ENCODE results near the gene LNX1. TPM values are rescaled to one million over a fixed set of nuclear protein-coding genes. Genes with fewer than 3 reads are reported as not detected.

Gene LNX1
- total and polyA plus RNA-seq, 4 experiments from 2014 or later, result 0.44 to 0.78 TPM; not detected in 2

GRCh38 chr4:53498706-53499105 lies 92.6 kb downstream of the LNX1 start:
- H3K9me3 Mint-ChIP-seq, result peaks cover 0 to 3% (median 0%) of the 10 kb centered on the region in 8 donors
- no peaks in the 10 kb centered on the region for H3K4me1 ChIP-seq (ENCODE audit: insufficient read depth, low read length)
- no peaks in the 10 kb centered on the region for H3K36me3 ChIP-seq (ENCODE audit: insufficient read depth, low read length)
- ChIA-PET CTCF (ENCODE audit: partially characterized antibody) (no interaction called here), POLR2A (ENCODE audit: partially characterized antibody) (no interaction called here)
- no peaks in the 10 kb centered on the region for H3K9me3 ChIP-seq (ENCODE audit: control insufficient read depth in 1 of 2, low read length in 2 of 2)
- H3K36me3 Mint-ChIP-seq, result no peaks in the 10 kb centered on the region
- H3K27ac Mint-ChIP-seq, result no peak overlapping the region
- no peak overlapping the region for H3K27ac ChIP-seq (ENCODE audit: low read depth, low read length)
- H3K27me3 Mint-ChIP-seq, result peaks cover 0 to 1% of the 10 kb centered on the region in 2 donors
- no peaks in the 10 kb centered on the region for H3K27me3 ChIP-seq (ENCODE audit: insufficient read depth, low read length)
- no peak overlapping the region for H3K4me3 Mint-ChIP-seq
- H3K4me1 Mint-ChIP-seq, result no peaks in the 10 kb centered on the region
- intact Hi-C loops (cut with micrococcal nuclease), result no loop called here
- no peak for DNase-seq
- H3K4me3 ChIP-seq (ENCODE audit: low read length in 2 of 2), result no peak overlapping the region

GRCh38 chr4:53497487-53498244 lies 93.6 kb downstream of the LNX1 start:
- CTCF ChIA-PET (ENCODE audit: partially characterized antibody), result interaction anchor here (1.3 kb wide), 1 partner anchor 44 kb away, joined by 3 read pairs; no protein-coding TSS in a partner anchor

GRCh38 chr4:53494851-53495250 lies 96.4 kb downstream of the LNX1 start:
- H3K27me3 Mint-ChIP-seq, result peaks cover 3 to 5% of the 10 kb centered on the region in 2 donors
- H3K9me3 ChIP-seq (ENCODE audit: control insufficient read depth in 1 of 2, low read length in 2 of 2), result no peaks in the 10 kb centered on the region
- ChIA-PET POLR2A (ENCODE audit: partially characterized antibody) (no interaction called here), CTCF (ENCODE audit: partially characterized antibody) (interaction anchor here (1.1 kb wide), 1 partner anchor 14 kb away, joined by 4 read pairs; no protein-coding TSS in a partner anchor)
- DNase-seq, result no peak
- H3K36me3 Mint-ChIP-seq, result no peaks in the 10 kb centered on the region
- intact Hi-C loops (cut with micrococcal nuclease), result no loop called here
- H3K27ac Mint-ChIP-seq, result no peak overlapping the region
- peaks cover 0 to 2% (median 0%) of the 10 kb centered on the region in 8 donors for H3K9me3 Mint-ChIP-seq
- H3K4me1 Mint-ChIP-seq, result no peaks in the 10 kb centered on the region
- H3K4me3 ChIP-seq (ENCODE audit: low read length in 2 of 2), result no peak overlapping the region
- H3K27me3 ChIP-seq (ENCODE audit: insufficient read depth, low read length), result no peaks in the 10 kb centered on the region
- no peaks in the 10 kb centered on the region for H3K4me1 ChIP-seq (ENCODE audit: insufficient read depth, low read length)
- H3K27ac ChIP-seq (ENCODE audit: low read depth, low read length), result no peak overlapping the region
- no peaks in the 10 kb centered on the region for H3K36me3 ChIP-seq (ENCODE audit: insufficient read depth, low read length)
- no peak overlapping the region for H3K4me3 Mint-ChIP-seq

More at GRCh38 chr4:53497487-53498244, 93.6 kb downstream of the LNX1 start:
- Mint-ChIP-seq H3K27me3 (peaks cover 0 to 1% of the 10 kb centered on the region in 2 donors), H3K4me1 (no peaks in the 10 kb centered on the region), H3K36me3 (no peaks in the 10 kb centered on the region), H3K4me3 (no peak overlapping the region), H3K9me3 (peaks cover 0 to 2% (median 0%) of the 10 kb centered on the region in 8 donors), H3K27ac (no peak overlapping the region)
- Histone ChIP-seq H3K36me3 (ENCODE audit: insufficient read depth, low read length) (no peaks in the 10 kb centered on the region), H3K27me3 (ENCODE audit: insufficient read depth, low read length) (no peaks in the 10 kb centered on the region), H3K9me3 (ENCODE audit: control insufficient read depth in 1 of 2, low read length in 2 of 2) (no peaks in the 10 kb centered on the region), H3K4me1 (ENCODE audit: insufficient read depth, low read length) (no peaks in the 10 kb centered on the region), H3K4me3 (ENCODE audit: low read length in 2 of 2) (no peak overlapping the region), H3K27ac (ENCODE audit: low read depth, low read length) (no peak overlapping the region)
- intact Hi-C loops (cut with micrococcal nuclease), result no loop called here
- no peak for DNase-seq
- POLR2A ChIA-PET (ENCODE audit: partially characterized antibody), result no interaction called here

GRCh38 chr4:53490965-53491622 lies 100.2 kb downstream of the LNX1 start:
- no peaks in the 10 kb centered on the region for H3K4me1 Mint-ChIP-seq
- Histone ChIP-seq H3K4me3 (ENCODE audit: low read length in 2 of 2) (no peak overlapping the region), H3K36me3 (ENCODE audit: insufficient read depth, low read length) (no peaks in the 10 kb centered on the region), H3K4me1 (ENCODE audit: insufficient read depth, low read length) (no peaks in the 10 kb centered on the region), H3K9me3 (ENCODE audit: control insufficient read depth in 1 of 2, low read length in 2 of 2) (no peaks in the 10 kb centered on the region), H3K27me3 (ENCODE audit: insufficient read depth, low read length) (no peaks in the 10 kb centered on the region), H3K27ac (ENCODE audit: low read depth, low read length) (no peak overlapping the region)
- CTCF ChIA-PET (ENCODE audit: partially characterized antibody), result interaction anchor here (0.8 to 1.0 kb wide), 2 partner anchors 61 to 743 kb away, joined by 3 read pairs; no protein-coding TSS in a partner anchor
- POLR2A ChIA-PET (ENCODE audit: partially characterized antibody), result no interaction called here
- intact Hi-C loops (cut with micrococcal nuclease), result loop anchor here (2.0 kb wide), 1 partner anchor 744 kb away; no protein-coding TSS in a partner anchor
- no peak overlapping the region for H3K4me3 Mint-ChIP-seq
- H3K36me3 Mint-ChIP-seq, result no peaks in the 10 kb centered on the region
- H3K9me3 Mint-ChIP-seq, result peaks cover 0 to 2% (median 0%) of the 10 kb centered on the region in 8 donors
- H3K27ac Mint-ChIP-seq, result no peak overlapping the region
- DNase-seq, result no peak
- peaks cover 9 to 20% of the 10 kb centered on the region in 2 donors for H3K27me3 Mint-ChIP-seq

GRCh38 chr4:53490161-53490956 lies 100.9 kb downstream of the LNX1 start:
- peaks cover 9 to 25% of the 10 kb centered on the region in 2 donors for H3K27me3 Mint-ChIP-seq
- CTCF ChIA-PET (ENCODE audit: partially characterized antibody), result interaction anchor here (0.8 to 1.0 kb wide), 2 partner anchors 60 to 744 kb away, joined by 3 read pairs; no protein-coding TSS in a partner anchor

GRCh38 chr4:53489279-53489889 lies 101.9 kb downstream of the LNX1 start:
- CTCF ChIA-PET (ENCODE audit: partially characterized antibody), result no interaction called here
- H3K4me3 Mint-ChIP-seq, result no peak overlapping the region

More at GRCh38 chr4:53490161-53490956, 100.9 kb downstream of the LNX1 start:
- Mint-ChIP-seq H3K4me1 (no peaks in the 10 kb centered on the region), H3K9me3 (peaks cover 0 to 2% (median 0%) of the 10 kb centered on the region in 8 donors), H3K36me3 (no peaks in the 10 kb centered on the region), H3K4me3 (no peak overlapping the region), H3K27ac (no peak overlapping the region)
- no peaks in the 10 kb centered on the region for H3K36me3 ChIP-seq (ENCODE audit: insufficient read depth, low read length)
- no peaks in the 10 kb centered on the region for H3K9me3 ChIP-seq (ENCODE audit: control insufficient read depth in 1 of 2, low read length in 2 of 2)
- no peaks in the 10 kb centered on the region for H3K27me3 ChIP-seq (ENCODE audit: insufficient read depth, low read length)
- intact Hi-C loops (cut with micrococcal nuclease), result loop anchor here (2.0 kb wide), 1 partner anchor 744 kb away; no protein-coding TSS in a partner anchor
- H3K4me1 ChIP-seq (ENCODE audit: insufficient read depth, low read length), result no peaks in the 10 kb centered on the region
- H3K4me3 ChIP-seq (ENCODE audit: low read length in 2 of 2), result no peak overlapping the region
- no peak for DNase-seq
- H3K27ac ChIP-seq (ENCODE audit: low read depth, low read length), result no peak overlapping the region
- POLR2A ChIA-PET (ENCODE audit: partially characterized antibody), result no interaction called here

More at GRCh38 chr4:53489279-53489889, 101.9 kb downstream of the LNX1 start:
- POLR2A ChIA-PET (ENCODE audit: partially characterized antibody), result no interaction called here
- DNase-seq, result no peak
- H3K27ac ChIP-seq (ENCODE audit: low read depth, low read length), result no peak overlapping the region
- Mint-ChIP-seq H3K36me3 (no peaks in the 10 kb centered on the region), H3K27ac (no peak overlapping the region), H3K27me3 (peaks cover 11 to 32% of the 10 kb centered on the region in 2 donors), H3K4me1 (no peaks in the 10 kb centered on the region), H3K9me3 (peaks cover 0 to 2% (median 0%) of the 10 kb centered on the region in 8 donors)
- no peaks in the 10 kb centered on the region for H3K36me3 ChIP-seq (ENCODE audit: insufficient read depth, low read length)
- H3K9me3 ChIP-seq (ENCODE audit: control insufficient read depth in 1 of 2, low read length in 2 of 2), result no peaks in the 10 kb centered on the region
- H3K4me1 ChIP-seq (ENCODE audit: insufficient read depth, low read length), result no peaks in the 10 kb centered on the region
- no peaks in the 10 kb centered on the region for H3K27me3 ChIP-seq (ENCODE audit: insufficient read depth, low read length)
- H3K4me3 ChIP-seq (ENCODE audit: low read length in 2 of 2), result no peak overlapping the region
- intact Hi-C loops (cut with micrococcal nuclease), result no loop called here

All from CD4-positive, alpha-beta memory T cell (primary cell).